Mononuclear cell (primary cell): Measurements from ENCODE around the gene MTG2. TPM values are rescaled to one million over a fixed set of nuclear protein-coding genes. Genes with fewer than 3 reads are reported as not detected.

Experiments
- H3K27me3 ChIP-seq: 2 replicates; pipeline ENCODE4 v1.6.0; 2011; ENCODE audit warnings: low read length, control low read depth; ENCODE audit not compliant: insufficient read depth
- H3K4me1 ChIP-seq: 2 replicates; pipeline ENCODE4 v1.5.1; 2011; ENCODE audit warnings: mild to moderate bottlenecking, low read length, control low read depth; ENCODE audit not compliant: insufficient read depth
- H3K4me3 ChIP-seq: 2 replicates; pipeline ENCODE4 v1.5.1; 2011; ENCODE audit warnings: mild to moderate bottlenecking, low read length, moderate library complexity
- H3K9me3 ChIP-seq: 2 replicates; pipeline ENCODE4 v1.5.1; 2011; ENCODE audit warnings: low read depth, mild to moderate bottlenecking, control low read depth, low read length
- total RNA-seq: library from RNA; depleted of rRNA; stranded (reverse); fragments of >200 nt; gene quantifications from one replicate; pipeline ENCODE4 v1.2.3, GENCODE V29; 2012

The MTG2 gene
- total RNA-seq, 1 donor = 3.1 TPM

GRCh38 chr20:62178316-62179161, 4.3 kb upstream of the MTG2 start:
- H3K27me3 ChIP-seq = no peaks in the 10 kb centered on the region
- no peak overlapping the region for H3K4me3 ChIP-seq
- H3K4me1 ChIP-seq = peaks cover 10% of the 10 kb centered on the region
- no peaks in the 10 kb centered on the region for H3K9me3 ChIP-seq

GRCh38 chr20:62179162-62179504, 3.7 kb upstream of the MTG2 start:
- Histone ChIP-seq H3K4me1 (peaks cover 16% of the 10 kb centered on the region), H3K4me3 (no peak overlapping the region), H3K27me3 (no peaks in the 10 kb centered on the region), H3K9me3 (no peaks in the 10 kb centered on the region)

DNA sequence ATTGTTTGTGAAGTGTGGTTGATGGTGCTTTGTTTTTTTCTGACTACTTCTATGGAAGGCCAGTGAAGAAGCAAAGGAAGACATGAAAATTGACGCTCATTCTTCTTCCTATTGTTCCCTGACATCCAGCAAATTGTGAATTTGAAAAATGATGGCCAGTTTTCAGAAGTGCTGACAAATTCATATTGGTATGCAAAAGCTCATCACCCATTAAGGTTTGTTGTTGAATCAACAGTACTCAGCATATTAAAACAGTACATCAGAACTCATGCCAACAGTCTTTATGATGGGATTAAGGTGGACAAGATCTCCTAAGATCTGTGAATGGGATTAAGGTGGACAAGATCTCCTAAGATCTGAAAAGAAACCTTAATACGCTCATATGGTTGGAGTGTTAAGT, 1.0 kb upstream of the MTG2 start:
- no peaks in the 10 kb centered on the region for H3K9me3 ChIP-seq
- H3K27me3 ChIP-seq = no peaks in the 10 kb centered on the region
- no peak overlapping the region for H3K4me3 ChIP-seq
- H3K4me1 ChIP-seq = peaks cover 36% of the 10 kb centered on the region

DNA sequence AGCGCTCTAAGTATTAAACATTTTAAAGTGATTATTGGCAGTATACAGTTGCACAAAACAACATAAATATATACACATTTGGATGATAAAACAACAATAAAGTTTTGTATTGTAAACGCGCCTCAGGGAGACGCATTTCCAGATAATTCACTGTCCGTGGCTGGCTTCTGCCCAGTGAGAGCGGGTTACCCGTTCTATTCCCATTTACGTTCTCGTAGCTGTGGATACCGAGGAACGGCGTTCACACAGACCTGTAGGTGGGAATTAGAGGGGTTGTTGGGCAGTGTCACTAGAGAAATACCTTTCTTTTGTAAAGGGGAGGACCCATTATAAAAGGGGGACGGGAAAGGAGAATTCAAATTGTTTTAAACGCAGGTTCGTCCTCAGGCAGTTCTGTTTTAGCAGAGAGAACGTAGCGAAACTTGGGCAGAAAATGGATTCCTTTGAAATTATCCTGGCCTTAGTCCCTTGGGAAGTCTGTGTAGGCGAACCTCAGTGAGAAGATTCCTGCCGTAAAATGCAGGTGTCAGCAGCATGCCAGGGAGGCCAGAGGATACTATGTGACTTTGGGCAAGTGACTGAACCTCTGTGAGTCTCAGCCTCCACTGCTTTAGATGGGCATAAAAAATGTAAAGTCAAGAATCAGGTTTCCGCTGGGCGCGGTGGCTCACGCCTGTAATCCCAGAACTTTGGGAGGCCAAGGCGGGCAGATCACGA, 756 bp downstream of the MTG2 start:
- H3K4me1 ChIP-seq = peaks cover 45% of the 10 kb centered on the region
- H3K4me3 ChIP-seq = peak overlapping the region; percentile 89

DNA sequence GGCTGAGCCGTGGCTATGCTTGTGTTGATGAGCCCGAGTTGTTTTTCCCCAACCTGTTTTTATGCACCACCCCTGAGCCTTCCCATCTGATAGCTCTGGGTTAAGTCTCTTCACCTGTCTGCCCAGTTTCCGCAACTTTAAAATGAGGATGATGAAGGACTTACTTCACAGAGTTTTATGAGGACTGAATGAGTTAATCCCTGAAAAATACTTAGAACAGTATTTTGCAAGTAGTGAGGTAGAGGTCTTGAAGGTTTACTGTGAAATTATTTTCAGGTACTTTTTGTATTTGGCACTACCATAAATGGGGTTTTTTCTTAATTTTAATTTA, 3.2 kb downstream of the MTG2 start:
- H3K9me3 ChIP-seq = no peaks in the 10 kb centered on the region
- no peaks in the 10 kb centered on the region for H3K27me3 ChIP-seq
- H3K4me1 ChIP-seq = peaks cover 45% of the 10 kb centered on the region
- H3K4me3 ChIP-seq = no peak overlapping the region

More for the DNA sequence above, 756 bp downstream of the MTG2 start:
- no peaks in the 10 kb centered on the region for H3K27me3 ChIP-seq
- H3K9me3 ChIP-seq = no peaks in the 10 kb centered on the region

- Histone ChIP-seq H3K4me1 (peaks cover 40% of the 10 kb centered on the region), H3K9me3 (no peaks in the 10 kb centered on the region), H3K4me3 (no peak overlapping the region), H3K27me3 (no peaks in the 10 kb centered on the region)
Measured at GRCh38 chr20:62186887-62187866, 4.3 kb downstream of the MTG2 start.

- Histone ChIP-seq H3K9me3 (no peaks in the 10 kb centered on the region), H3K4me3 (no peak overlapping the region), H3K27me3 (no peaks in the 10 kb centered on the region), H3K4me1 (peaks cover 13% of the 10 kb centered on the region)
Measured at GRCh38 chr20:62190639-62191411, 8.0 kb downstream of the MTG2 start.

- no peaks in the 10 kb centered on the region for H3K9me3 ChIP-seq
- peaks cover 7% of the 10 kb centered on the region for H3K4me1 ChIP-seq
- H3K4me3 ChIP-seq = no peak overlapping the region
- H3K27me3 ChIP-seq = no peaks in the 10 kb centered on the region
Measured at GRCh38 chr20:62191781-62192559, 9.1 kb downstream of the MTG2 start.

DNA sequence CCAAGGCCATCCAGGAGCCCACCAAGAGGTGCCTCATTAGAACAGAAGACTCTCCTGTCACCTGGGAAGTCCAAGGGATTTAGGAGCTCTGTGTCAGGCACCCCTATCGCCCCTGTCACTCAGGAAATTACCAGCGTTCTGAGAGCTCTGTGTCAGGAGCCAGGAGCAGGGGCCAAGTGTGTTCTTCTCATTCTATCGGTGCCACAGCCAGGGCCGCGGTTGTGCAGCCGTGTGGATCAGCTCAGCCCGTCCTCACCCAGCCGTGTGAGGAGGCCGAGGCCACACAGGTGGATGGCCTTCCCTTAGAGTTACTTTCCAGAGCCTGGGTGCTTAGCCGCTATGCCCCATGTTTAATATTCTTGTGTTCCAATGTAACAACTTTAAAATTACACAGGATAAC, 9.8 kb downstream of the MTG2 start:
- no peaks in the 10 kb centered on the region for H3K9me3 ChIP-seq
- no peak overlapping the region for H3K4me3 ChIP-seq
- H3K4me1 ChIP-seq = peaks cover under 1% of the 10 kb centered on the region
- no peaks in the 10 kb centered on the region for H3K27me3 ChIP-seq

DNA sequence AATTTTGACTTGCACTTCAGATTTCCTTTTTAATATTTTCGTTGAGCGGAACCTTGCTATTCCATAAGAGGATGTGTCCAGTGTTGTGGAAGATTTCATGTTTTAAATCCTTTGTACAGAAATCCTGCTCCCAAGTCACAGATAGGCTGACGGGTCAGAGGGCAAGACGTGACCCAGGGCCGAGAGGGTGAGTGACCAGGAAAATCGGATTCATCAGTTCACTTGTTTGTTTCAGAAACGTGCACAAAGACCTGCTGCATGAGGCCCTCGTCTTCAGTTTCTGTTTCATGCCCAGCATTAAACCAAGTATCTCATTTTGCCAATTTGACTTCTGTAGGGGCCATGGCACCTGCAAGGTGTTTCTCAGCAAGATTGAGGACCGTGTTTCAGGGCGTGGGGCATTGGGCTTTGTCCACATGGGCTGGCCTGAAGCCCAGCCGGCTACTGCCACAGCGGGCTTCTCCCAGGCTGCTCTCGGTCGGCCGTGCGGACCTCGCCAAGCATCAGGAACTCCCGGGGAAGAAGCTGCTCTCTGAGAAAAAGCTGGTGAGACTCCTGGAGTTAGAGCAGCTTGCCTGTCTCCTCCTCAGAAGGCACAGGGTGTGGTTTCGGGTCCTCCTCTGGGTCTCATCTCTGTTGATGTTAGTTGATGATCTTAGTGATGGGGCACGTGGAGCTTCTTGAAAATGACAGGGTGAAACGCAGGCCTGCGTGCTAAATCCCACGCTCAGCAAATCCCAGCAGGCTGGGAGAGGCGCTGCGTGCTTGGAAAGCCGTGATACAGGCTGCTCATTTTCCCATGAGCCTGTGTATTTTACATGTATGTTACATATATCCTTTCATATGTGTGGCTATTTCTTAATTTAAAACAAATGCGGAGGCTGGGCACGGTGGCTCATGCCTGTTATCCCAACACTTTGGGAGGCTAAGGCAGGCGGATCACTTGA, 10.5 kb downstream of the MTG2 start:
- Histone ChIP-seq H3K4me3 (no peak overlapping the region), H3K4me1 (no peaks in the 10 kb centered on the region), H3K27me3 (no peaks in the 10 kb centered on the region), H3K9me3 (no peaks in the 10 kb centered on the region)

DNA sequence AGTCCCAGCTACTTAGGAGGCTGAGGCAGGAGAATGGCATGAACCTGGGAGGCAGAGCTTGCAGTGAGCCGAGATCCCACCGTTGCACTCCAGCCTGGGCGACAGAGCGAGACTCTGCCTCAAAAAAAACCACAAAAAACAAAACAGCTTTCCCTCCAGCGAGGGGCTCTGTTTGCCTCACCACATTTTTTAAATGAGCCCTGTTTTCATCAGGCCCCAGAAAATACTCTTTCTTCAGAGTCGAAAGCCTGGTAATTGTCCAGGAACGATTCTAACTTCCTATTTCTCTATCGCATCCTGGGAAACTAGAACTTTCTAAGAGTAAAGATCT, 12.2 kb downstream of the MTG2 start:
- no peaks in the 10 kb centered on the region for H3K9me3 ChIP-seq

GRCh38 chr20:62195736-62196135, 12.9 kb downstream of the MTG2 start:
- Histone ChIP-seq H3K9me3 (no peaks in the 10 kb centered on the region), H3K4me3 (no peak overlapping the region)

More for the DNA sequence above, 12.2 kb downstream of the MTG2 start:
- Histone ChIP-seq H3K27me3 (no peaks in the 10 kb centered on the region), H3K4me1 (no peaks in the 10 kb centered on the region), H3K4me3 (no peak overlapping the region)

DNA sequence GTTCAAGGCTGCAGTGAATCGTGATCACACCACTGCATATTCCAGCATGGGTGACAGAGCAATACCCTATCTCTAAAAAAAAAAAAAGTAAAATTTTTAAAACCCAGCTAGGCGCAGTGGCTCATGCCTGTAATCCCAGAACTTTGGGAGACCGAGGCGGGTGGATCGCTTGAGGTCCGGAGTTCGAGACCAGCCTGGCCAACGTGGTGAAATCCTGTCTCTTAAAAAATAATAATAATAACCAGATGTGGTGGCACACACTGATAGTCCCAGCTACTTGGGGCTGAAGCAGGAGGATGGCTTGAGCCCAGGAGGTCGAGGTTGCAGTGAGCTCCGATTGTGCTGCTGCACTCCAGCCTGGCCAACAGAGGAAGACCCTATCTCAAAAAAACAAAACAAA, 13.5 kb downstream of the MTG2 start:
- no peaks in the 10 kb centered on the region for H3K27me3 ChIP-seq
- H3K4me1 ChIP-seq = no peaks in the 10 kb centered on the region
- no peak overlapping the region for H3K4me3 ChIP-seq
- H3K9me3 ChIP-seq = no peaks in the 10 kb centered on the region

More at GRCh38 chr20:62195736-62196135, 12.9 kb downstream of the MTG2 start:
- no peaks in the 10 kb centered on the region for H3K4me1 ChIP-seq
- H3K27me3 ChIP-seq = no peaks in the 10 kb centered on the region
